ENCODE data around the gene UGT1A10. TPM values are rescaled to one million over a fixed set of nuclear protein-coding genes. Genes with fewer than 3 reads are reported as not detected.
A peak's percentile ranks its signal among the peaks of the same experiment; 100 is the strongest.

The UGT1A10 gene
- total and polyA plus RNA-seq, 4 donors, result 0.03 to 0.14 TPM; not detected in 2

GRCh38 chr2:233822101-233822771 lies 186.0 kb downstream of the UGT1A10 start:
- WGBS, 2 donors, result 89 to 91% methylated on average over 21 of the region's 21 CpGs
- Histone ChIP-seq H3K4me3 (no peak overlapping the region), H3K36me3 (ENCODE audit: control insufficient read depth in 4 of 4, insufficient read depth in 4 of 4, low read length in 4 of 4) (no peaks in the 10 kb centered on the region), H3K9me3 (ENCODE audit: control insufficient read depth in 4 of 4, insufficient read depth in 3 of 4, low read length in 3 of 4) (peaks cover 0 to 2% (median 0%) of the 10 kb centered on the region in 4 donors), H3K4me1 (ENCODE audit: control insufficient read depth in 5 of 5, insufficient read depth in 5 of 5, low read length in 5 of 5) (no peaks in the 10 kb centered on the region), H3K27me3 (ENCODE audit: control insufficient read depth in 3 of 3, insufficient read depth in 3 of 3, low read length in 2 of 3) (no peaks in the 10 kb centered on the region), H3K9ac (ENCODE audit: insufficient read depth in 1 of 2, low read length in 2 of 2) (no peak overlapping the region), H3K27ac (ENCODE audit: low read depth in 1 of 2, low read length in 1 of 2) (no peak overlapping the region)
- ATAC-seq (ENCODE audit: insufficient read depth, low FRiP score) (no peak), DNase-seq (peak in 1 of 3 donors; percentile 1)
- TF ChIP-seq, protein P1, sequence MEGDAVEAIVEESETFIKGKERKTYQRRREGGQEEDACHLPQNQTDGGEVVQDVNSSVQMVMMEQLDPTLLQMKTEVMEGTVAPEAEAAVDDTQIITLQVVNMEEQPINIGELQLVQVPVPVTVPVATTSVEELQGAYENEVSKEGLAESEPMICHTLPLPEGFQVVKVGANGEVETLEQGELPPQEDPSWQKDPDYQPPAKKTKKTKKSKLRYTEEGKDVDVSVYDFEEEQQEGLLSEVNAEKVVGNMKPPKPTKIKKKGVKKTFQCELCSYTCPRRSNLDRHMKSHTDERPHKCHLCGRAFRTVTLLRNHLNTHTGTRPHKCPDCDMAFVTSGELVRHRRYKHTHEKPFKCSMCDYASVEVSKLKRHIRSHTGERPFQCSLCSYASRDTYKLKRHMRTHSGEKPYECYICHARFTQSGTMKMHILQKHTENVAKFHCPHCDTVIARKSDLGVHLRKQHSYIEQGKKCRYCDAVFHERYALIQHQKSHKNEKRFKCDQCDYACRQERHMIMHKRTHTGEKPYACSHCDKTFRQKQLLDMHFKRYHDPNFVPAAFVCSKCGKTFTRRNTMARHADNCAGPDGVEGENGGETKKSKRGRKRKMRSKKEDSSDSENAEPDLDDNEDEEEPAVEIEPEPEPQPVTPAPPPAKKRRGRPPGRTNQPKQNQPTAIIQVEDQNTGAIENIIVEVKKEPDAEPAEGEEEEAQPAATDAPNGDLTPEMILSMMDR (IDR thresholded peaks at IDR 0.05; ENCODE audit: control extremely low read depth, extremely low read depth), result no peak

Other genes with a start within 250 kb of the UGT1A10 start
- 10 to 100 TPM; 47.0 to 80.4 TPM for gene USP40, start 69.7 kb upstream of the UGT1A10 start, total RNA-seq
- gene USP40, start 69.7 kb upstream of the UGT1A10 start, polyA plus RNA-seq, result 10 to 100 TPM; 16.7 to 24.3 TPM
- under 1 TPM in 1 of 2 donors, not detected in 1; 0.26 TPM for gene UGT1A8, start 18.8 kb upstream of the UGT1A10 start, total RNA-seq
- not detected for gene UGT1A8, start 18.8 kb upstream of the UGT1A10 start, polyA plus RNA-seq
- not detected for gene UGT1A9, start 35.5 kb downstream of the UGT1A10 start, total RNA-seq
- not detected for gene UGT1A9, start 35.5 kb downstream of the UGT1A10 start, polyA plus RNA-seq
- gene UGT1A7, start 45.5 kb downstream of the UGT1A10 start, total RNA-seq, result not detected
- under 1 TPM in 1 of 2 donors, not detected in 1; 0.45 TPM for gene UGT1A7, start 45.5 kb downstream of the UGT1A10 start, polyA plus RNA-seq
- 1 to 10 TPM in 1 of 2 donors, under 1 TPM in 1; 0.63 to 2.3 TPM for gene UGT1A6, start 56.4 kb downstream of the UGT1A10 start, total RNA-seq
- gene UGT1A6, start 56.4 kb downstream of the UGT1A10 start, polyA plus RNA-seq, result 1 to 10 TPM in 1 of 2 donors, under 1 TPM in 1; 0.96 to 1.9 TPM
- under 1 TPM in 1 of 2 donors, not detected in 1; 0.34 TPM for gene UGT1A5, start 76.5 kb downstream of the UGT1A10 start, total RNA-seq
- gene UGT1A5, start 76.5 kb downstream of the UGT1A10 start, polyA plus RNA-seq, result not detected
- under 1 TPM in 1 of 2 donors, not detected in 1; 0.21 TPM for gene UGT1A4, start 82.3 kb downstream of the UGT1A10 start, total RNA-seq
- gene UGT1A4, start 82.3 kb downstream of the UGT1A10 start, polyA plus RNA-seq, result under 1 TPM; 0.02 to 0.55 TPM
- not detected for gene UGT1A3, start 92.6 kb downstream of the UGT1A10 start, total RNA-seq
- gene UGT1A3, start 92.6 kb downstream of the UGT1A10 start, polyA plus RNA-seq, result not detected
- under 1 TPM in 1 of 2 donors, not detected in 1; 0.49 TPM for gene UGT1A1, start 123.8 kb downstream of the UGT1A10 start, total RNA-seq
- under 1 TPM; 0.01 to 0.04 TPM for gene UGT1A1, start 123.8 kb downstream of the UGT1A10 start, polyA plus RNA-seq
- gene MROH2A, start 141.9 kb downstream of the UGT1A10 start, total RNA-seq, result under 1 TPM in 1 of 2 donors, not detected in 1; 0.80 TPM
- not detected for gene MROH2A, start 141.9 kb downstream of the UGT1A10 start, polyA plus RNA-seq
- 1 to 10 TPM; 2.0 to 4.1 TPM for gene HJURP, start 218.1 kb downstream of the UGT1A10 start, total RNA-seq
- gene HJURP, start 218.1 kb downstream of the UGT1A10 start, polyA plus RNA-seq, result 1 to 10 TPM in 1 of 2 donors, under 1 TPM in 1; 0.84 to 1.9 TPM

Data from lung (tissue), 12 donors.